Astrocyte (in vitro differentiated cells and primary cell): ENCODE results near the gene ANKRD36B. TPM values are rescaled to one million over a fixed set of nuclear protein-coding genes. Genes with fewer than 3 reads are reported as not detected.
"Not testable (repeated sequence)": the region's sequence is repeated elsewhere in the genome, so short reads cannot be mapped to it uniquely, and the experiment has no call there.

Experiments
- DNase-seq: peaks from one replicate; pipeline ENCODE4 v3.0.0-alpha.2; 2010; ENCODE audit warnings: low read depth
- FAIRE-seq: peaks from 2 replicates; lab custom pipeline; 2011; peaks lifted over from hg19 to GRCh38; lab: Jason Lieb, UNC
- H2AFZ ChIP-seq: 2 replicates; pipeline ENCODE4 v1.6.0; 2012; ENCODE audit warnings: low read depth, low read length, inconsistent platforms
- H3K27ac ChIP-seq: 2 replicates; pipeline ENCODE4 v1.5.1; 2011; ENCODE audit warnings: low read depth, low read length, inconsistent platforms
- H3K27me3 ChIP-seq: 2 replicates; pipeline ENCODE4 v1.6.0; 2011; ENCODE audit warnings: low read length, inconsistent platforms; ENCODE audit not compliant: insufficient read depth
- H3K36me3 ChIP-seq: 2 replicates; pipeline ENCODE4 v1.5.1; 2011; ENCODE audit warnings: low read length, inconsistent platforms; ENCODE audit not compliant: insufficient read depth
- H3K4me1 ChIP-seq: 2 replicates; pipeline ENCODE4 v1.5.1; 2011; ENCODE audit warnings: low read length, inconsistent platforms; ENCODE audit not compliant: insufficient read depth
- H3K4me2 ChIP-seq: 2 replicates; pipeline ENCODE4 v1.6.0; 2012; ENCODE audit warnings: low read length, inconsistent platforms
- H3K4me3 ChIP-seq: 2 replicates; pipeline ENCODE4 v1.5.1; 2011; ENCODE audit warnings: low read depth, mild to moderate bottlenecking, low read length, inconsistent platforms; ENCODE audit not compliant: insufficient read depth
- H3K79me2 ChIP-seq: 2 replicates; pipeline ENCODE4 v1.6.0; 2012; ENCODE audit warnings: mild to moderate bottlenecking, low read length, inconsistent platforms; ENCODE audit not compliant: insufficient read depth
- H3K9ac ChIP-seq: 2 replicates; pipeline ENCODE4 v1.6.0; 2012; ENCODE audit warnings: mild to moderate bottlenecking, low read length, inconsistent platforms
- H3K9me3 ChIP-seq: 2 replicates; pipeline ENCODE4 v1.5.1; 2012; ENCODE audit warnings: low read depth, mild to moderate bottlenecking, low read length, inconsistent platforms; ENCODE audit not compliant: insufficient read depth
- H4K20me1 ChIP-seq: 2 replicates; pipeline ENCODE4 v1.6.0; 2012; ENCODE audit warnings: low read length, inconsistent platforms; ENCODE audit not compliant: insufficient read depth
- H3K27ac Mint-ChIP-seq: one replicate; pipeline ENCODE4 v1.8.0; 2021; ENCODE audit warnings: mild to moderate bottlenecking, mixed read lengths; ENCODE audit not compliant: unreplicated experiment
- H3K27me3 Mint-ChIP-seq: one replicate; pipeline ENCODE4 v1.8.0; 2021; ENCODE audit warnings: low read depth, mixed read lengths; ENCODE audit not compliant: unreplicated experiment
- H3K36me3 Mint-ChIP-seq: one replicate; pipeline ENCODE4 v1.8.0; 2021; ENCODE audit warnings: low read depth, mixed read lengths; ENCODE audit not compliant: unreplicated experiment
- H3K4me1 Mint-ChIP-seq: one replicate; pipeline ENCODE4 v1.8.0; 2021; ENCODE audit warnings: low read depth, mixed read lengths; ENCODE audit not compliant: unreplicated experiment
- H3K4me3 Mint-ChIP-seq: one replicate; pipeline ENCODE4 v1.8.0; 2021; ENCODE audit warnings: mild to moderate bottlenecking, moderate library complexity, mixed read lengths; ENCODE audit not compliant: unreplicated experiment
- H3K9me3 Mint-ChIP-seq: one replicate; pipeline ENCODE4 v1.8.0; 2021; ENCODE audit warnings: mild to moderate bottlenecking, mixed read lengths; ENCODE audit not compliant: unreplicated experiment
- total RNA-seq: library from RNA; stranded (reverse); gene quantifications from 2 replicates; pipeline ENCODE4 v1.2.1, GENCODE V29; 2021

ANKRD36B gene
- total RNA-seq, 1 donor from 2014 or later, result 20.0 TPM

- FAIRE-seq, result not testable (repeated sequence)
Measured at GRCh38 chr2:97523816-97524215, 65.9 kb downstream of the ANKRD36B start.

GRCh38 chr2:97522916-97523555 lies 66.6 kb downstream of the ANKRD36B start:
- not testable (repeated sequence) for H3K4me2 ChIP-seq, FAIRE-seq, H3K9ac ChIP-seq

More at GRCh38 chr2:97523816-97524215, 65.9 kb downstream of the ANKRD36B start:
- H3K27me3 Mint-ChIP-seq, H3K27ac ChIP-seq, H3K4me3 ChIP-seq, H3K79me2 ChIP-seq, H3K4me1 ChIP-seq, H4K20me1 ChIP-seq, H3K9me3 ChIP-seq, H2AFZ ChIP-seq, H3K4me2 ChIP-seq, H3K4me1 Mint-ChIP-seq, H3K27me3 ChIP-seq, H3K9ac ChIP-seq, H3K4me3 Mint-ChIP-seq, H3K27ac Mint-ChIP-seq, DNase-seq, H3K36me3 ChIP-seq: not testable (repeated sequence)
- H3K9me3 Mint-ChIP-seq, result peaks cover 17% of the 10 kb centered on the region
- peaks cover 18% of the 10 kb centered on the region for H3K36me3 Mint-ChIP-seq

GRCh38 chr2:97495651-97496050 lies 94.0 kb downstream of the ANKRD36B start:
- not testable (repeated sequence) for DNase-seq, H3K9ac ChIP-seq, H3K27ac Mint-ChIP-seq, H3K4me2 ChIP-seq, H3K4me1 ChIP-seq, H3K27me3 Mint-ChIP-seq, H3K4me1 Mint-ChIP-seq, H3K36me3 Mint-ChIP-seq, H2AFZ ChIP-seq, FAIRE-seq, H3K79me2 ChIP-seq, H3K9me3 Mint-ChIP-seq, H3K36me3 ChIP-seq, H3K27me3 ChIP-seq, H3K4me3 ChIP-seq, H3K9me3 ChIP-seq, H4K20me1 ChIP-seq, H3K4me3 Mint-ChIP-seq, H3K27ac ChIP-seq

More at GRCh38 chr2:97522916-97523555, 66.6 kb downstream of the ANKRD36B start:
- H3K4me3 Mint-ChIP-seq, H3K27ac Mint-ChIP-seq, H3K79me2 ChIP-seq, H3K4me1 ChIP-seq, H3K27ac ChIP-seq, H3K9me3 ChIP-seq, H4K20me1 ChIP-seq, DNase-seq, H3K36me3 ChIP-seq, H3K4me1 Mint-ChIP-seq, H3K27me3 Mint-ChIP-seq, H3K27me3 ChIP-seq, H3K4me3 ChIP-seq, H2AFZ ChIP-seq: not testable (repeated sequence)
- Mint-ChIP-seq H3K36me3 (peaks cover 18% of the 10 kb centered on the region), H3K9me3 (peaks cover 17% of the 10 kb centered on the region)

- H3K27me3 ChIP-seq, H3K4me3 Mint-ChIP-seq, H3K4me3 ChIP-seq: not testable (repeated sequence)
Measured at GRCh38 chr2:97490141-97490540, 99.5 kb downstream of the ANKRD36B start.

More at GRCh38 chr2:97490141-97490540, 99.5 kb downstream of the ANKRD36B start:
- H3K27ac ChIP-seq, H3K36me3 Mint-ChIP-seq, H4K20me1 ChIP-seq, H3K79me2 ChIP-seq, H3K4me1 ChIP-seq, H3K27me3 Mint-ChIP-seq, H3K36me3 ChIP-seq, H3K4me1 Mint-ChIP-seq, FAIRE-seq, H3K4me2 ChIP-seq, H2AFZ ChIP-seq, H3K27ac Mint-ChIP-seq, H3K9me3 ChIP-seq, H3K9me3 Mint-ChIP-seq, DNase-seq, H3K9ac ChIP-seq: not testable (repeated sequence)

Other genes starting within 250 kb of the ANKRD36B start
- gene COX5B, start 56.2 kb upstream of the ANKRD36B start, total RNA-seq, result 213 and 228 TPM in 2 replicates
- 35.6 and 36.2 TPM in 2 replicates for gene ACTR1B, start 74.2 kb upstream of the ANKRD36B start, total RNA-seq
- 8.5 and 15.3 TPM in 2 replicates for gene C2orf92, start 79.8 kb upstream of the ANKRD36B start, total RNA-seq
- 0.14 and 0.73 TPM in 2 replicates for gene ZAP70, start 123.7 kb upstream of the ANKRD36B start, total RNA-seq